ENCODE results near the gene CTXN2. TPM values are rescaled to one million over a fixed set of nuclear protein-coding genes. Genes with fewer than 3 reads are reported as not detected.

The CTXN2 gene
- total and polyA plus RNA-seq, 2 of the 13 experiments (the other 11 are each of a cell fraction or from before 2014, with no cell fraction given): not detected

DNA sequence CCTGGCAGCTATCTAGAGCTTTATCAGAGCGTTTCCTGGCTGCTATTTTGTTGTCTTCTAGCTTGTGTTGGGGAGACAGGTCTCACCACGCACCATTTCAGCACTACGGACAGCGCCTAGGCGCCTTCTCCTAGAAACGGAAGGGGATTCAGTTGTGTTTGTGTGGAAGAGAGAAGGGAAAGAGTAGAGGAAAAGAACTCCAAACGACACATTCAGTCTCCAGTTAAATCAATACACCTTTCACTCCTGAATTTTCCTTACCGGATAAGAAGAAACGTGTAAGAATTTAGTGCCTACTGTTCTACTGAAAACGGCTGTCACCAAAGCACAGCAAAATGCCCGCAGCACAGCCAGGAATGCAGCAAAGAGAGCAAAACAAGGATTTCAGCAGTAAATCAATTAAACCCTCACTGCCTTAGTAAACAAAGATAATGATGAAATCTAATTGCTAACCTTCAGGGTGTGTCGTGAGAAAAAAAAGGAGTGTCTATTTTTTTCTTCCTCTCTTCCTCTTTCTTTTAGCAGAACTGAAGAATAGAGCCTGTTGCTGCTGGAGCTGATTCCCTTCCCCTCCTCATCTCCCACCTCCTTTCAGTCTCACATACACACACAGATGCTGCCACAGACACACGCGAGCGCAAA lies 412 bp upstream of the CTXN2 start (continued):
- TF ChIP-seq ATF3 (CRISPR knock-in tag; IDR thresholded peaks at IDR 0.05) (no peak), ZNF335 (CRISPR knock-in tag; IDR thresholded peaks at IDR 0.05) (0 out of 2 replicates have a peak, but pooled peaks have one; percentile 25), MTF1 (CRISPR knock-in tag; IDR thresholded peaks at IDR 0.05) (no peak), TEAD2 (CRISPR knock-in tag; IDR thresholded peaks at IDR 0.05) (no peak), ZNF17 (CRISPR knock-in tag; IDR thresholded peaks at IDR 0.05) (no peak), RORA (CRISPR knock-in tag; IDR thresholded peaks at IDR 0.05) (no peak), SRY (CRISPR knock-in tag; IDR thresholded peaks at IDR 0.05) (peak; percentile 86; the same call in 1 of the 2 replicates), RFX5 (IDR thresholded peaks at IDR 0.05; ENCODE audit: low read depth, low read length) (no peak), BCL3 (CRISPR knock-in tag; IDR thresholded peaks at IDR 0.05) (no peak), SMAD3 (CRISPR knock-in tag; IDR thresholded peaks at IDR 0.05) (peak; percentile 69; the same call in 1 of the 2 replicates), PREB (CRISPR knock-in tag; IDR thresholded peaks at IDR 0.05) (no peak), HES4 (CRISPR knock-in tag; IDR thresholded peaks at IDR 0.05; ENCODE audit: borderline replicate concordance) (no peak), TBL1XR1 (IDR thresholded peaks at IDR 0.05; ENCODE audit: borderline replicate concordance, low read length, partially characterized antibody) (no peak), MED8 (CRISPR knock-in tag; IDR thresholded peaks at IDR 0.05; ENCODE audit: insufficient replicate concordance) (no peak), ZNF577 (CRISPR knock-in tag; IDR thresholded peaks at IDR 0.05; ENCODE audit: borderline replicate concordance, low read depth) (no peak), ARNT2 (CRISPR knock-in tag; IDR thresholded peaks at IDR 0.05; ENCODE audit: low read depth) (0 out of 2 replicates have a peak, but pooled peaks have one; percentile 49), BRCA1 (CRISPR knock-in tag; IDR thresholded peaks at IDR 0.05) (0 out of 2 replicates have a peak, but pooled peaks have one; percentile 54)
- TF ChIP-seq, protein P1, sequence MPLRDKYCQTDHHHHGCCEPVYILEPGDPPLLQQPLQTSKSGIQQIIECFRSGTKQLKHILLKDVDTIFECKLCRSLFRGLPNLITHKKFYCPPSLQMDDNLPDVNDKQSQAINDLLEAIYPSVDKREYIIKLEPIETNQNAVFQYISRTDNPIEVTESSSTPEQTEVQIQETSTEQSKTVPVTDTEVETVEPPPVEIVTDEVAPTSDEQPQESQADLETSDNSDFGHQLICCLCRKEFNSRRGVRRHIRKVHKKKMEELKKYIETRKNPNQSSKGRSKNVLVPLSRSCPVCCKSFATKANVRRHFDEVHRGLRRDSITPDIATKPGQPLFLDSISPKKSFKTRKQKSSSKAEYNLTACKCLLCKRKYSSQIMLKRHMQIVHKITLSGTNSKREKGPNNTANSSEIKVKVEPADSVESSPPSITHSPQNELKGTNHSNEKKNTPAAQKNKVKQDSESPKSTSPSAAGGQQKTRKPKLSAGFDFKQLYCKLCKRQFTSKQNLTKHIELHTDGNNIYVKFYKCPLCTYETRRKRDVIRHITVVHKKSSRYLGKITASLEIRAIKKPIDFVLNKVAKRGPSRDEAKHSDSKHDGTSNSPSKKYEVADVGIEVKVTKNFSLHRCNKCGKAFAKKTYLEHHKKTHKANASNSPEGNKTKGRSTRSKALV (CRISPR knock-in tag; IDR thresholded peaks at IDR 0.05): peak; percentile 32; the same call in 1 of the 2 replicates
- TF ChIP-seq, protein P2, sequence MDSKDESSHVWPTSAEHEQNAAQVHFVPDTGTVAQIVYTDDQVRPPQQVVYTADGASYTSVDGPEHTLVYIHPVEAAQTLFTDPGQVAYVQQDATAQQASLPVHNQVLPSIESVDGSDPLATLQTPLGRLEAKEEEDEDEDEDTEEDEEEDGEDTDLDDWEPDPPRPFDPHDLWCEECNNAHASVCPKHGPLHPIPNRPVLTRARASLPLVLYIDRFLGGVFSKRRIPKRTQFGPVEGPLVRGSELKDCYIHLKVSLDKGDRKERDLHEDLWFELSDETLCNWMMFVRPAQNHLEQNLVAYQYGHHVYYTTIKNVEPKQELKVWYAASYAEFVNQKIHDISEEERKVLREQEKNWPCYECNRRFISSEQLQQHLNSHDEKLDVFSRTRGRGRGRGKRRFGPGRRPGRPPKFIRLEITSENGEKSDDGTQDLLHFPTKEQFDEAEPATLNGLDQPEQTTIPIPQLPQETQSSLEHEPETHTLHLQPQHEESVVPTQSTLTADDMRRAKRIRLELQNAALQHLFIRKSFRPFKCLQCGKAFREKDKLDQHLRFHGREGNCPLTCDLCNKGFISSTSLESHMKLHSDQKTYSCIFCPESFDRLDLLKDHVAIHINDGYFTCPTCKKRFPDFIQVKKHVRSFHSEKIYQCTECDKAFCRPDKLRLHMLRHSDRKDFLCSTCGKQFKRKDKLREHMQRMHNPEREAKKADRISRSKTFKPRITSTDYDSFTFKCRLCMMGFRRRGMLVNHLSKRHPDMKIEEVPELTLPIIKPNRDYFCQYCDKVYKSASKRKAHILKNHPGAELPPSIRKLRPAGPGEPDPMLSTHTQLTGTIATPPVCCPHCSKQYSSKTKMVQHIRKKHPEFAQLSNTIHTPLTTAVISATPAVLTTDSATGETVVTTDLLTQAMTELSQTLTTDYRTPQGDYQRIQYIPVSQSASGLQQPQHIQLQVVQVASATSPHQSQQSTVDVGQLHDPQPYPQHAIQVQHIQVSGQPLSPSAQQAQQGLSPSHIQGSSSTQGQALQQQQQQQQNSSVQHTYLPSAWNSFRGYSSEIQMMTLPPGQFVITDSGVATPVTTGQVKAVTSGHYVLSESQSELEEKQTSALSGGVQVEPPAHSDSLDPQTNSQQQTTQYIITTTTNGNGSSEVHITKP (CRISPR knock-in tag; IDR thresholded peaks at IDR 0.05; ENCODE audit: low read depth): no peak
- TF ChIP-seq, protein P3, sequence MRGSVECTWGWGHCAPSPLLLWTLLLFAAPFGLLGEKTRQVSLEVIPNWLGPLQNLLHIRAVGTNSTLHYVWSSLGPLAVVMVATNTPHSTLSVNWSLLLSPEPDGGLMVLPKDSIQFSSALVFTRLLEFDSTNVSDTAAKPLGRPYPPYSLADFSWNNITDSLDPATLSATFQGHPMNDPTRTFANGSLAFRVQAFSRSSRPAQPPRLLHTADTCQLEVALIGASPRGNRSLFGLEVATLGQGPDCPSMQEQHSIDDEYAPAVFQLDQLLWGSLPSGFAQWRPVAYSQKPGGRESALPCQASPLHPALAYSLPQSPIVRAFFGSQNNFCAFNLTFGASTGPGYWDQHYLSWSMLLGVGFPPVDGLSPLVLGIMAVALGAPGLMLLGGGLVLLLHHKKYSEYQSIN (CRISPR knock-in tag; IDR thresholded peaks at IDR 0.05; ENCODE audit: borderline replicate concordance): no peak

All from HepG2 (cell line).